DND-41 (cell line): ENCODE results near the gene VPS50.

ENCODE experiments used
- ATAC-seq: fragments of 200-7000 bp; cut with Tn5 transposase; 3 replicates; pipeline ENCODE4 v1.9.1; 2021; ENCODE audit warnings: low read depth; ENCODE audit not compliant: insufficient read depth
- DNase-seq: peaks from one replicate; pipeline ENCODE4 v3.0.0-alpha.2; 2020
- H2AFZ ChIP-seq: 2 replicates; pipeline ENCODE4 v1.6.0; 2012; ENCODE audit warnings: low read depth, low read length
- H3K27ac ChIP-seq: 2 replicates; pipeline ENCODE4 v1.5.1; 2012; ENCODE audit warnings: low read length, inconsistent platforms
- H3K27me3 ChIP-seq: fragments of 200-600 bp; sonication (generic); 2 replicates; pipeline ENCODE4 v1.6.0; 2012; ENCODE audit warnings: low read length, mild to moderate bottlenecking, inconsistent platforms; ENCODE audit not compliant: insufficient read depth, poor library complexity
- H3K36me3 ChIP-seq: 2 replicates; pipeline ENCODE4 v1.5.1; 2012; ENCODE audit warnings: low read length, inconsistent platforms; ENCODE audit not compliant: insufficient read depth
- H3K4me1 ChIP-seq: 2 replicates; pipeline ENCODE4 v1.5.1; 2012; ENCODE audit warnings: mild to moderate bottlenecking, low read length; ENCODE audit not compliant: insufficient read depth
- H3K4me2 ChIP-seq: 2 replicates; pipeline ENCODE4 v1.6.0; 2012; ENCODE audit warnings: mild to moderate bottlenecking, moderate library complexity, low read length, inconsistent platforms; ENCODE audit not compliant: insufficient read depth
- H3K4me3 ChIP-seq, 2 experiments: fragments of 200-600 bp in 1 of 2; shearing (Covaris generic) in 1 of 2; 2 replicates each; pipeline ENCODE4 v1.5.1; 2012 to 2016; ENCODE audit warnings: inconsistent platforms in 2 of 2, low read length in 2 of 2, mild to moderate bottlenecking in 2 of 2, low read depth in 1 of 2, moderate library complexity in 1 of 2
- H3K79me2 ChIP-seq: 2 replicates; pipeline ENCODE4 v1.6.0; 2012; ENCODE audit warnings: low read length, inconsistent platforms; ENCODE audit not compliant: insufficient read depth
- H3K9ac ChIP-seq: 2 replicates; pipeline ENCODE4 v1.6.0; 2012; ENCODE audit warnings: low read depth, mild to moderate bottlenecking, inconsistent platforms, low read length, moderate library complexity
- H3K9me3 ChIP-seq: 2 replicates; pipeline ENCODE4 v1.5.1; 2012; ENCODE audit warnings: low read length, moderate library complexity, mild to moderate bottlenecking, inconsistent platforms; ENCODE audit not compliant: insufficient read depth, severe bottlenecking
- H4K20me1 ChIP-seq: 2 replicates; pipeline ENCODE4 v1.6.0; 2012; ENCODE audit warnings: low read length; ENCODE audit not compliant: insufficient read depth
- EZH2 ChIP-seq: IDR thresholded peaks from 3 replicates; pipeline ENCODE4 v1.6.1; 2012; ENCODE audit warnings: borderline replicate concordance, low read depth, mild to moderate bottlenecking, moderate library complexity, low read length, inconsistent platforms; ENCODE audit not compliant: severe bottlenecking
- TF ChIP-seq, protein P1 (sequence below): IDR thresholded peaks from 2 replicates; pipeline ENCODE4 v1.5.1; 2012; ENCODE audit warnings: borderline replicate concordance, low read length, moderate library complexity, mild to moderate bottlenecking; ENCODE audit not compliant: poor library complexity, severe bottlenecking; ENCODE audit errors: extremely low read depth

Gene VPS50

DNA sequence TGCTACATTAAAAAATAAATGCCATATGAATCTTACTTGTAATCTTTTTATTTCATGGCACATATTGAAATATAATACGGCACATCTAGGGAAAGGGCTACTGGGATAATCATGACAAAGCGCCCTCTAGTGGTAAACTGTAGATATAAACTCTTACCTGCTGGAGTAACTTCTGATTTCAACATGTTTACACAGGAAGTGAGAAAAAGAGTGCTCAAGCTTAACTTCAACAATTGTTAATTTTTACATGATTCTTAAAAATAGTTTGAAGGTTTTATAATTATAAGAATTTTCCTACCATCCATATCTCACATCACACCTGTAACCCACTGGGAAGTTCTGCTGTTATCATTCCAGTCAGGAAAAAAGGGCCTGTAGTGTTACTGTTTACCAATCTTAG lies 3.9 kb upstream of the VPS50 start:
- Histone ChIP-seq H3K9me3 (no peaks in the 10 kb centered on the region), H3K4me3 (no peak overlapping the region), H3K27me3 (peaks cover 7% of the 10 kb centered on the region), H3K27ac (no peak overlapping the region), H3K4me2 (peak overlapping the region; percentile 11; the same call in 1 of the 2 replicates), H3K79me2 (peaks cover 11% of the 10 kb centered on the region), H3K36me3 (no peaks in the 10 kb centered on the region), H3K4me1 (peaks cover 22% of the 10 kb centered on the region), H4K20me1 (no peaks in the 10 kb centered on the region), H2AFZ (peak overlapping the region; percentile 48), H3K9ac (no peak overlapping the region)
- TF ChIP-seq, protein P1, sequence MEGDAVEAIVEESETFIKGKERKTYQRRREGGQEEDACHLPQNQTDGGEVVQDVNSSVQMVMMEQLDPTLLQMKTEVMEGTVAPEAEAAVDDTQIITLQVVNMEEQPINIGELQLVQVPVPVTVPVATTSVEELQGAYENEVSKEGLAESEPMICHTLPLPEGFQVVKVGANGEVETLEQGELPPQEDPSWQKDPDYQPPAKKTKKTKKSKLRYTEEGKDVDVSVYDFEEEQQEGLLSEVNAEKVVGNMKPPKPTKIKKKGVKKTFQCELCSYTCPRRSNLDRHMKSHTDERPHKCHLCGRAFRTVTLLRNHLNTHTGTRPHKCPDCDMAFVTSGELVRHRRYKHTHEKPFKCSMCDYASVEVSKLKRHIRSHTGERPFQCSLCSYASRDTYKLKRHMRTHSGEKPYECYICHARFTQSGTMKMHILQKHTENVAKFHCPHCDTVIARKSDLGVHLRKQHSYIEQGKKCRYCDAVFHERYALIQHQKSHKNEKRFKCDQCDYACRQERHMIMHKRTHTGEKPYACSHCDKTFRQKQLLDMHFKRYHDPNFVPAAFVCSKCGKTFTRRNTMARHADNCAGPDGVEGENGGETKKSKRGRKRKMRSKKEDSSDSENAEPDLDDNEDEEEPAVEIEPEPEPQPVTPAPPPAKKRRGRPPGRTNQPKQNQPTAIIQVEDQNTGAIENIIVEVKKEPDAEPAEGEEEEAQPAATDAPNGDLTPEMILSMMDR: peak; percentile 88
- no peak for TF ChIP-seq EZH2
- DNase-seq (peak; percentile 16), ATAC-seq (no peak)

DNA sequence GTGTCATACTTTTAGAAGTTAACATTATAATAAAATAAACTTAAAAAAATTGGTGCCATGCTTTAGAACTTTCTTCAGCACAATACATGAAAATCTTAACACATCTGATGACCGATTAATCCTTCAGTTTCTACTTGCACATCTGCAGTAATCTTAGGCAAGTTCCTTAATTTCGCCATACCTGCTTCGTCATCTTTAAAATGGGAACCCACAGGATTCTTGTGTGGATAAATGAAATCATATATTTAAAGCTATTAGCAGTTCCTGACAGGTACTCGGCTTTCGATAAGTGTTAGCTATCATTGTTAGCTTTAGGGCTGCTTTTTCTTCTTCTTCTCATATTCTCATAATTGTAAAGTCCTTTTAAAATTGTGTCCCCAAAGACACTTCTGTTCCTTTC lies 907 bp upstream of the VPS50 start:
- DNase-seq: no peak
- no peak for ATAC-seq
- Histone ChIP-seq H3K36me3 (no peaks in the 10 kb centered on the region), H3K4me2 (peak overlapping the region; percentile 79), H3K4me1 (peaks cover 32% of the 10 kb centered on the region), H3K27ac (peak overlapping the region; percentile 78; the same call in 1 of the 2 replicates), H3K27me3 (peaks cover 2% of the 10 kb centered on the region), H2AFZ (peak overlapping the region; percentile 99), H3K9ac (peak overlapping the region; percentile 63), H3K79me2 (peaks cover 34% of the 10 kb centered on the region), H4K20me1 (no peaks in the 10 kb centered on the region), H3K9me3 (no peaks in the 10 kb centered on the region), H3K4me3 (peak overlapping the region; percentile 53 to 74; a peak in 3 of 4 replicates)
- no peak for TF ChIP-seq EZH2
- TF ChIP-seq, protein P1: no peak

DNA sequence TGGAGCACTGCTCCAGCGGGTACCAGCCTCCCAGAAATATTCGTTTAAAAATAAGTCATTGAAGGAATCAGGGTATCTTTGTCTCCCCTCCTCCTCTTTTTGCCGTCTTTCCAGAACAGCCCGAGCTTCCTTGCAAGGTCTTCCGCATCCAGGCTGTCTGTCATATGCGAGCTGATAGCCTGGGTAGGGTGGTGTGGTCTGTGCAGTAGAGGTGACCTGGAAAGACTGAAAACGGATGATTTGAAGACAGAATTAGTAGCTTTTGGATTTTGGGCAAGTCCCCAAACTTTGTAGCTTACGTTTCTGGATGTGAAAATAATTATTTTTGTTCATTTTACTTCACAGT lies 480 bp downstream of the VPS50 start:
- H3K27ac ChIP-seq: peak overlapping the region; percentile 11
- DNase-seq: no peak

More for the DNA sequence above, 480 bp downstream of the VPS50 start:
- ATAC-seq: no peak
- Histone ChIP-seq H3K9ac (peak overlapping the region; percentile 63), H3K9me3 (no peaks in the 10 kb centered on the region), H2AFZ (peak overlapping the region; percentile 99), H3K4me2 (peak overlapping the region; percentile 79), H3K4me1 (peaks cover 32% of the 10 kb centered on the region), H3K27me3 (no peaks in the 10 kb centered on the region), H3K36me3 (no peaks in the 10 kb centered on the region), H3K79me2 (peaks cover 38% of the 10 kb centered on the region), H4K20me1 (no peaks in the 10 kb centered on the region), H3K4me3 (peak overlapping the region; percentile 53 to 74)
- TF ChIP-seq, protein P1: no peak
- no peak for TF ChIP-seq EZH2
